ENCODE data around the gene OR5D13.

GRCh38 chr11:55726715-55727324 is 46.4 kb upstream of the OR5D13 start:
- peak; percentile 53 for TF ChIP-seq CTCF (IDR thresholded peaks at IDR 0.05; ENCODE audit: low read depth, low read length, poor library complexity, severe bottlenecking)
- TF ChIP-seq EZH2phosphoT487 (IDR thresholded peaks at IDR 0.05; ENCODE audit: borderline replicate concordance, low read length) = no peak
